HCEC 1CT (cell line): Measurements from ENCODE around the gene PFDN5.
"Not testable (repeated sequence)": the region's sequence is repeated elsewhere in the genome, so short reads cannot be mapped to it uniquely, and the experiment has no call there.

ENCODE experiments used
- DNase-seq: peaks from one replicate; pipeline ENCODE4 v3.0.0-alpha.2; 2017

PFDN5 gene

DNA sequence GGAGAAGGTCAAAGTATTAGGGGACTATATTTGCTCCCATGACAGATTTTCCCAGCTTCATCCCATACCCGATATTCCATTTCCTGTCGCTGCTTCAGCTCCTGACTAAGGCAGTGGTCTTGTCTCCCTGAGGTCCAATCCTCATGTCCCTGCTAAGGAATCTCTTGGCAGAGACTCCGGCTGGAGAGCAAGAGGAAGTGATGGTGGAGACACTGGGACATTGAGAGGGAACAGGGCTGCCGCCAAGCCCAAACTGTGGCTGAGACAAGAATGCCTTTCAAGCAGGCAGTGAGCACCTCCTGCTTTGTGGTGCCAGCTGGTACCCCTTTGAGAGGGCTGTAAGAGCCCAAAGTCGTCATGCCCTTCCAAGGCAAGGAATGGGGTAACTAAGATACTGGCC lies 35.3 kb downstream of the PFDN5 start:
- DNase-seq: no peak

DNA sequence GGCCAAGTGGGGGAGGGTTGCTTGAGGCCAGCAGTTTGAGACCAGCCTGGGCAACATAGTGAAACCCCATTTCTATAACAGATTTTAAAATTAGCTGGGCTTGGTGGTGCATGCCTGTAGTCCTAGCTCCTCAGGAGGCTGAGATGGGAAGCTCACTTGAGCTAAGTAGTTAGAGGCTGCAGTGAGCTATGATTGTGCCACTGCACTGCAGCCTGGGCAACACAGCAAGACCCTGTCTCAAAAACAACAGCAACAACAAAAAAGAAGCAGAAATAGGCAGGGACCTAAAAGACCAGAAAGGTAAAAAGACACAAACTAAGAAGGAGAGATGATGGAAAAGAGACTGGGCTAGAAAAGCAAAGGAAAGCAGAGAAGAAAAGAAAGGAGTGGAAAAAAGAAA lies 37.0 kb downstream of the PFDN5 start:
- DNase-seq: not testable (repeated sequence)

DNA sequence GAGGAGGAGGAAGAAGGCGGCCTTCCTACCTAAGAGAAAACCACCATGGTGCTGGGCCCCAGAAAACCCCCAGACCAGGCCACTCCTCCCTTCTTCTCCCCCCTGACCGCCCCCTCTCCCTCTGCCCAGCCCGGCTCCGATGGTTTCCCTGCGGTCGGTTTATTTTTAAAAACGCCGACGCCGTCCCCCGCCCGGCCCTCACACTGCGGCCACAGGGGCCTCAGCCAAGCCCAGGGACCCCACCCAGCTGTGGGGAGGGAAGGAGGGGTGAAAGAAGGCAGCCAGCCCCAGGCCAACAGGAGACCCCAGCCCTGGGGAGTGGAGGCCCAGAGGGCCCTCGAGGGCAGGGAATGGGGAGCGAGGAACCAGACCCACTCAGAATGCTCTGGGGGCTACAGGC lies 37.4 kb downstream of the PFDN5 start:
- DNase-seq: no peak

DNA sequence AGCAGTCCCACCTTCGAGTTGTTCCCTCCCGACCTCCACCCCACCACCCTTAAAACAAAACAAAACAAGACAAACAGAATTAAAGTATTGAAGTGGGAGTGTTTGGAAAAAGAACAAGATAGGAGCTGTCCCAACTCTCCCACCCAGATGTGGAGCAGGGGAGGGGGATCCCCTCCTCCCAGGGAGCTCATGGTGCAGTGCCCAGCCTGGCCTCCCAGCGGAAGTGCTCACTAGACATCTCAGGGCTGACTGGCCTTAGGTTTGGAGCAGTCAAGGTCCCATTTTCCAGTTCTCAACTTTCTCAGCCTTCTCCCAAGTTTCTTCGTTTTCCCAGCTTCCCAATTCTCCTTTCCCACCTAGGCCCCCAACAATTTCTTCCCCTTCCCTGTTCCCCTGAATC lies 37.9 kb downstream of the PFDN5 start:
- DNase-seq: no peak

DNA sequence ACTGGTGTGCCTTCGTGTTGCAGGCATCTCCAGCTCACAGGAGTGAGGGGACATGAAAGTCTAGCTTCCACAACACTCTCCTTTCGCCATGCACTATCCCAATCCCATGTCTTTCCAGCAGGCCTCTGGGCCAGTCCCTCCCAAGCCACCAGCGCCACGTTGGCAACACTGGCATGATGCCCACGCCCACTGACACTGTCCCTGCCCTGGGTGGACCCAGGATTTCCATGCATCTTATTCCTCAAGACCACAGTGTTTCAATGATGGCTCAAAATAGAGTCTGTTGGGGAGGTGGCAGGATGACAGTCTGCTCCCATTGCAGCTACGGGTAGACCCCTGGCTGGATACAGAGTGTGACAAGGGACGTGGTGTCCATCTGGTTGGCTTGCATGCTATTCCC lies 38.5 kb downstream of the PFDN5 start:
- DNase-seq: no peak

DNA sequence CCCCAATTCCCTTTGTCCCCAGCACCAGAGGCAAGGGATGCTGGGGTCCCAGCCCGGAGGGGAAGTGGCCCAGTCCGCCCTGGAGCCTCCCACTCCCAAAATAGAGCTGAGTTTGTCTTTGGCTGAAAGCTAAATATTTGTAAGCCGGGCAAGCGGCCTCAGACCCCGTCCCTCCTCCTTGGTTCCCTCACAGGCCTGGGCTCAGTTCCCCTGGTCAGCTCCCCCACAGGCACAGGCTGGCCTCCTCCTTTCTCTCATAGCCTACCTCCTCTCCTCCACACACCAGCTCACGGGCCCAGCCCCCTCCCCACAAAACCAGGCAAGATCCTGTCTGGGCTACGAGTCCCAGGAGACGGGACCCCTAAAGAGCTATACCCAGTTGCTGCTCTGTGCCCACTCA lies 39.5 kb downstream of the PFDN5 start:
- DNase-seq: no peak

DNA sequence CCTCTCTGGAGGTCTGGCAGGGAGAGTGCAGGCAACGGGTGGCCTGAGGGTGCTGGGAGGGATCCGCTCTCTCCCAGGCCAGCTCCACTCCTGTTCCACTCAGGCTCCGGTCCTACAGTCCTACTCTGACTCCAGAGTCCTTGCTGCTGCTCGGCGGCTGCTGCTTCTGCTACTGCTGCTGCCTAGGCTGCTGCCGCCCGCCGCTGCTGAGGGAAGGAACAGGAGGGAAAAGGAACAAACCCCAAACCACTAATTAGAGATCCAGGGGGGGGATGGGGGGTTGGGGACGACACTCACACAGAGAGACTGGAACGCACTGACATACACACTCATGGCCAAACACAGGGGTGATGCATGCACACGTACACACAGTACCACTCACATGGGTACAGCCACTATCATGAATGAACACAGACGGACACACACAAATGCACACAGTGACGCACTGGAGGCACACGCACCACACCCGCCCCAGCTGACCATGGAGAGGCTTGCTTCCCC lies 40.9 kb downstream of the PFDN5 start, which contains the start of gene SP7:
Gene SP7, minus strand, starts transcription at position 174 of the 501 bp plus-strand sequence. CDS start 708 bp downstream, outside the sequence.
- DNase-seq: no peak

DNA sequence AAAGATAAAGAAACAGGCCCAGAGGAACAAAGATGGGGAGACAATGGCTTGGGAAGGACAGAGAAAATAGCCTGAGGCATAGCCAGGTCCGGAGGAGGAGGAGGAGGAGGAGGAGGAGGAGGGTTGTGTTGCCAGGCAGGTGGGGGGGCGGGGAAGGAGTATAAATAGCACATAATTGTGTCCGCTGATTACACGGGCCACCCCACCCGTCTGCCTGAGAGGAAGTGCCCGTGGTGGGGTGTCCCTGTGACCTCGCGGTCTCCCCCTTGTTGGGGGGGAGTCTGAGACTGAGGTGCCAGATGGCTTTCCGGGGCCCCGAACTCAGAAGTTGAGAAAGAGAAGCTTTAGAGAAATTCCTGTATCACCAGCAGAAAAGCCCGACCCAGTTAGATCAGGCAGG lies 42.7 kb downstream of the PFDN5 start:
- no peak for DNase-seq

DNA sequence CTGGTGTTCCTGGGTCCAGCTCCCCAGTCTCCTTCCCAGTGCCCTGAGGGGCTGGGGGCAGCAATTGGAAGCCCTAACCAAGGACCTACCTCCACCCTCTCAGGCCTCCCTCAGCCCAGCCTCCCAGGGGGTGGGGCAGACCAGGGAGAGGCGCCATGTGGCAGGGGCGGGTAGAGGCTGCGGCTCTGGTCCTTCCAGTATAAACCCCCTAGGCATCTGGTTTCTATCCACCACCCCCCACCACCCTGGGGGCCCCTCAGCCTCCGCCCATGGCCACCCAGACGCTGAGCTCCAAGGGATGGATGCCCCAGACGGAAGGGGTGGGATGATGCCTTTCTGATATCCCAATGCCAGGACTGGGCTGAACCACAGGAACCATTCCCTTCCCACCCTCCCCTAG lies 43.6 kb downstream of the PFDN5 start:
- DNase-seq: no peak

DNA sequence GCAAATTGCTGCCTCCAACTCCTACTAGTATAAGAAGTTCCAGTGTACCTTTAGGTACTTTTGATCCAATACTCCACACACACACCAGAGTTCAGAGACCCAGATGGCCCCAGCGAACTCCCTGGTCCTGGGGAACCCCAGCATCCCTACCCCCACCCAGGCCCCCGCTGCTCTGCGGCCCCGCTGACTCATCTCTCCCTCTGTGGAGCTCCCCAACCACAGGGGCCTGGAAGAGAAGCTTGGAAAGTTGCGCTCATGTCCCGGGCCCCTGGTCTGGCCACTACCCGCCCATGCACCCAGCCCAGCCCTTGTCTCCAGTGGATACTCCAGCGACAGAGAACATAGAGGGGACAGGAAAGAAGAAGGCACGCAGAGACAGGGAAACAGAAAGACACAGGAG lies 45.1 kb downstream of the PFDN5 start:
- DNase-seq: no peak

DNA sequence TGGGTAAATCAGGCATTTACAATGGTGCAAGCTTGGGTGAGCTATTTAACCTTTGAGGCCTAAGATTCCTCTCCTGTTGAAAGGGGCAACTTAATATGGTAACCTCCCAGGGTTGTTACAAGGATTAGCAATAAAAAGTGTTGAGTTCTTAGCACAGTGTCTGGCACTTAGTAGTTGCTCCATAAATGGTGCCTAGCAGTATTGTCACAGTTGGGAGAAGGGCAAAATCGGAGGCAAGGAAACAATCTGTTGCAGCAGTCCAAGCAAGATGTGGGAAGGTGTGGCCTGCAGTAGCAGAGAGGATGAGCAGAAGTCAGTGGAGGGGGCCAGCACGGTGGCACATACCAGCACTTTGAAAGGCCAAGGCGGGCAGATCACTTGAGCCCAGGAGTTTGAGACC lies 48.1 kb downstream of the PFDN5 start:
- no peak for DNase-seq

DNA sequence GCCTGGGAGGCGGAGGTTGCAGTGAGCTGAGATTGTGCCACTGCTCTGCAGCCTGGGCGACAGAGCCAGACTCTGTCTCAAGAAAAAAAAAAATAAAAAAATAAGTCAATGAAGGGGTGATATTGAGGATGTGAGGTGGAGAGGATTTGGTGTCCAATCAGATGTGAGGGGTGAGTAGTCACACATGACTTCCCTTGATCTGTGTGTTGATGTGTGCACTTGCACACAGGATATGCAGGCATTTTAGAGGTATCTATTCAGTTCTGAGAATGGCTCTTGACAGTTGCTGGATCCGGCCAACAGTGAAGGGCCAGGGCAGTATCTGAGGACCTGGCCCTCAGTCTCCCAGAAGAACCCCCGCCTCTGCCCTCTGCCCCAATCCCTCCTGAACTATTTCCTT lies 48.6 kb downstream of the PFDN5 start:
- DNase-seq: no peak

DNA sequence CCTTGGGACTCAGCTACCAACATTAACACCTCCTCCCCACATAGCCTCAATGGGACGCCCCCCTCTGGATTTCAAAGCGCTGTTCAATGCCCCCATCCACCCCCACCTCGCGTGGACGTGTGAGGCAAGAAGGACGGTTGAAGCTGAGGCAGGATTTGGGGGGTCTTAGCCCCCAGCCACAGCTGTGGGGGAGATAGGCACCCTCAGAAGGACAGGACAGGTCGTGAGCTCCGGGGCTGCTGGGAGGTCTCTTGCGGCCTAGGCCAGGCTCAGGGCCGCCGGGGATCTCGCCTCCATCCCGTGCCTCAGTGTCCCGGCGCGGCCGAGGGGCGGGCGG lies 49.1 kb downstream of the PFDN5 start:
- DNase-seq: no peak

DNA sequence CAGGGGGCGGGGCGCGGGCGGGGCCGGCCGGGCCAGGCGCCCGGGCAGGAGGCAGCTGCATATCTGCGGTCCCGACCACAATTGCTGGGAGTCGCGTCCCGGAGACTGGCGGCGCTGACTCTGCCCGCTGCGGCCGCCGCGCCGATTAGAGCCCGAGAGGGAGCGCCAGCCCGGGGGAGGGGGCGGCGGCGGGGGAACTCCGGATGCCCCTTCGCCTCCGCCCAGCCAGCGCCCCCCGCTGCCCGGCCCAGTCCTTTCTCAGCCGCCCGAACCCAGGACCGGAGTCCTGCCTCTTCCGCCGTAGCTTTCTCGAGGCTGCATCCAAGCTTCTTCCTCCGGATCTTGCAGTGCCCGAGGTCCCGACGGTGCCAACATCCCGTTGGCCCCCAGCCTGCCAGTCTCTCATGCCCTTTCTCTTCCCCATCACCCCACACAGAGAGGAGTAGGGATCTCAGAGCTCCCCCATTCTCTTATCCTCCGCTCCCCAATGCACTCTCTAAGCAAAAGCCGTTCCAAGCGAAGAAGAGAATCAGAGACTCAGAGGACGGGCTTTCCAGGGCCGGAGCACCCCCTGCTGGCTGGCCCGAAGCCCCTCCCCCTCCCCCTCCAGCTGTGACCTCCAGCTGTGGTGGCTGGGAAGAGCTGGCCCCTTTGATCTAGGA lies 49.6 kb downstream of the PFDN5 start:
- peak; percentile 79 for DNase-seq

DNA sequence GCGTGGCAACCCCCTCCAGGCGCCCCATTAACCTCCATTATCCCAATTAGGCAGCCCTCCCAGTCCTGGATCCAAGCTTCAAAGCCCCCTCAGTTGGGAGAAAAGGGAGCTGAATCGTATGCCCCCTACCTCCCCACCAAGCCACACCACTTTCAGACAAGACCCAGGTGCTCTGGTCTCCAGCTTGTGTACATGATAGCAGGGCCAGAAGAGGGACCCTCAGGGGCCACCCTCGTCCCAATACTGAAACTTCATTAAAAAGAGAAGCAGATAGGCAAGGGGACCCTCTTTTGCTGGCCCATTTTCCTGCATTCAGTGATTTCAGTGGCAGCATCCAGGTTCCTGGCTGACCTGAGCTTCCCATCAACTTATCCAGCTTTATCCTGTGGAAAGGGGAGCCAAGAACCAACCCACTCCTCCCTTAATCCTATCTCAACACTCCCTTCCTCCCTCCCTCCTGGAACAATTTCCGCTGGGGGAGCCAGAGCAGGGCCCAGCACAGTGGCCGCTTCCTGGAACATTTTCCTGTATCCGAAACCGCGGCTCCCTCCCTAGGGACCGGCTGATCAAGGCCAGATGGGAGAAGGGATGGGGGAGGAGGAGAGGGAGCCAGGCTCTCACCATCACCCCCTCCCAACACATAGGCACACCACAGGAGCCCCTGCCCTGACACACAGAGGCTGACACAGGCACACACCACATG lies 50.3 kb downstream of the PFDN5 start:
- DNase-seq: no peak

DNA sequence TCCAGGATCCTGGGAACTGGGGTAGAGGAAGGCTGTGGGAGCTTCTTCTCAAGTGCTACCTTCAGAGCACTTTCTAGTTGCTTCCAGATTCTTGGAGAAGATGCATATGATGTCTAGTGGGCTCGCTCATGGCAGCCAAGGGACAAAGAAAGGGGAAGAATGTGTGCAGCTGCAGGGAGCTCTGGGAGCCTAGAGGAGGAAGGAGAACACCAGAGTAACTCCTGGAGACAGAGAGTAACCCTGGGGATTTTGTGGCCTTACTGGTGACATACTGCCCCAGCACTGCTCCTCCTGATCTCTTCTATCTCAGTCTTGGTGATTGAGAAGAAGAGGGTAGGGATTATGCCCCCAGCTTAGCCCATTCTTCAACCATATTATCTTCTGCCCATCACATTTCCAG lies 51.1 kb downstream of the PFDN5 start:
- no peak for DNase-seq

DNA sequence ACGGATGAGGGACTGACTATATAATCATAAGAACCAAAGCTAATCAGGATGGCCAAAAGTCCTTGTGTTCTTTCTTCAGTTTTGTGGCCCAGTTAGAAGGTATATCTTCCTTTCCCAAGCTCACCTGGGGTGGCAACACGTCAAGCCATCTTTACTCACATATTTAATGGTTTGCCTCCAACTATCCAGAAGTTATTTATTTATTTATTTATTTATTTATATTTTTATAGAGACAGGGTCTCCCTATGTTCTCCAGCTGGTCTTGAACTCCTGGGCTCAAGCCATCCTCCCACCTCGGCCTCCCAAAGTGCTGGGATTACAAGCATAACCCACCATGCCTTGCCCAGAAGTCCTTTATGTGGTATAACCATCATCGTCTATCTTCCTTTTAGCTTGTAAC lies 52.6 kb downstream of the PFDN5 start:
- no peak for DNase-seq
